CD14-positive monocyte (primary cell): ENCODE measurements around the gene PHYHIPL. TPM values are rescaled to one million over a fixed set of nuclear protein-coding genes. Genes with fewer than 3 reads are reported as not detected.

Experiments used
- DNase-seq, 3 donors: peaks; one replicate each; pipeline ENCODE4 v3.0.0-alpha.2; 2011 to 2022
- H2AFZ ChIP-seq: 2 replicates; pipeline ENCODE4 v1.6.0; 2012; ENCODE audit warnings: mild to moderate bottlenecking, low read depth, low read length, inconsistent platforms; ENCODE audit not compliant: insufficient read depth, poor library complexity, severe bottlenecking
- H3K27ac ChIP-seq, 2 donors: 1 replicate in 1 of 2; 2 replicates in 1 of 2; pipeline ENCODE4 v1.5.1; 2012 to 2013; ENCODE audit warnings: low read length in 2 of 2, control low read depth in 1 of 2, inconsistent platforms in 1 of 2, low read depth in 1 of 2, mild to moderate bottlenecking in 1 of 2
- H3K27me3 ChIP-seq, 2 donors: one replicate each; pipeline versions ENCODE4 v1.6.0 to v1.6.1; 2011 to 2013; ENCODE audit warnings: low read length in 2 of 2; ENCODE audit not compliant: control insufficient read depth in 2 of 2, insufficient read depth in 2 of 2
- H3K36me3 ChIP-seq, 2 donors: replicated peaks in 1 of 2; 1 replicate in 1 of 2; 2 replicates in 1 of 2; pipeline versions ENCODE4 v1.5.1 to v1.6.1; 2012 to 2013; ENCODE audit warnings: low read length in 2 of 2, control low read depth in 1 of 2, inconsistent platforms in 1 of 2, mild to moderate bottlenecking in 1 of 2; ENCODE audit not compliant: insufficient read depth in 2 of 2, control insufficient read depth in 1 of 2
- H3K4me1 ChIP-seq, 2 donors: 1 replicate in 1 of 2; 2 replicates in 1 of 2; pipeline versions ENCODE4 v1.5.1 to v1.6.1; 2012 to 2013; ENCODE audit warnings: low read length in 2 of 2, control low read depth in 1 of 2, inconsistent platforms in 1 of 2, mild to moderate bottlenecking in 1 of 2, moderate library complexity in 1 of 2; ENCODE audit not compliant: insufficient read depth in 2 of 2, control insufficient read depth in 1 of 2
- H3K4me2 ChIP-seq: replicated peaks from 2 replicates; pipeline ENCODE3; 2012; ENCODE audit warnings: low read length, moderate library complexity, mild to moderate bottlenecking; ENCODE audit not compliant: poor library complexity, severe bottlenecking; ENCODE audit errors: extremely low read depth
- H3K4me3 ChIP-seq, 3 experiments: fragments of 200-600 bp in 1 of 3; sonication (generic) in 1 of 3; replicated peaks in 1 of 3; 1 replicate in 2 of 3; 2 replicates in 1 of 3; pipeline ENCODE4 v1.5.1; 2011 to 2013; ENCODE audit warnings: low read length in 3 of 3, mild to moderate bottlenecking in 3 of 3, control low read depth in 2 of 3, low read depth in 2 of 3, inconsistent platforms in 1 of 3, moderate library complexity in 1 of 3
- H3K79me2 ChIP-seq: 2 replicates; pipeline ENCODE4 v1.6.0; 2012; ENCODE audit warnings: mild to moderate bottlenecking, control low read depth, inconsistent platforms, low read length, moderate library complexity; ENCODE audit not compliant: insufficient read depth
- H3K9ac ChIP-seq: 2 replicates; pipeline ENCODE4 v1.6.0; 2017; ENCODE audit warnings: low read length, mild to moderate bottlenecking; ENCODE audit not compliant: insufficient read depth, poor library complexity, severe bottlenecking
- H3K9me3 ChIP-seq, 2 donors: replicated peaks in 1 of 2; 1 replicate in 1 of 2; 2 replicates in 1 of 2; pipeline versions ENCODE4 v1.5.1 to v1.6.1; 2012 to 2013; ENCODE audit warnings: low read length in 2 of 2, control low read depth in 1 of 2; ENCODE audit not compliant: control insufficient read depth in 1 of 2, insufficient read depth in 1 of 2
- H4K20me1 ChIP-seq: 2 replicates; pipeline ENCODE4 v1.6.0; 2012; ENCODE audit warnings: mild to moderate bottlenecking, low read length, control low read depth, moderate library complexity; ENCODE audit not compliant: insufficient read depth
- H3K27ac Mint-ChIP-seq, 7 donors: one replicate each; pipeline ENCODE4 v1.8.0; 2020; ENCODE audit warnings: mild to moderate bottlenecking in 7 of 7, mixed read lengths in 7 of 7, moderate library complexity in 6 of 7, inconsistent platforms in 2 of 7
- H3K27me3 Mint-ChIP-seq, 3 donors: one replicate each; pipeline ENCODE4 v1.8.0; 2021 to 2022; ENCODE audit warnings: low read depth in 3 of 3, mild to moderate bottlenecking in 3 of 3, mixed read lengths in 3 of 3, moderate library complexity in 3 of 3, inconsistent platforms in 1 of 3
- H3K36me3 Mint-ChIP-seq, 2 donors: one replicate each; pipeline ENCODE4 v1.8.0; 2020; ENCODE audit warnings: mixed read lengths in 2 of 2, inconsistent platforms in 1 of 2, mild to moderate bottlenecking in 1 of 2
- H3K4me1 Mint-ChIP-seq: one replicate; pipeline ENCODE4 v1.8.0; 2020; ENCODE audit warnings: mild to moderate bottlenecking, mixed read lengths
- H3K4me3 Mint-ChIP-seq, 2 donors: one replicate each; pipeline ENCODE4 v1.8.0; 2020; ENCODE audit warnings: mild to moderate bottlenecking in 2 of 2, mixed read lengths in 2 of 2, moderate library complexity in 1 of 2
- H3K9me3 Mint-ChIP-seq, 7 donors: one replicate each; pipeline ENCODE4 v1.8.0; 2020 to 2022; ENCODE audit warnings: mixed read lengths in 7 of 7, mild to moderate bottlenecking in 6 of 7, moderate library complexity in 6 of 7, inconsistent platforms in 2 of 7
- CTCF ChIP-seq: fragments of 200-600 bp; IDR thresholded peaks from one replicate; pipeline ENCODE4 v1.8.0; 2022; ENCODE audit warnings: antibody characterized with exemption, mild to moderate bottlenecking
- WGBS: methylation state at CpG from one replicate; pipeline ENCODE4 v1.1.5; 2013; ENCODE audit warnings: missing lambda C conversion rate; ENCODE audit not compliant: insufficient coverage; 5-methylcytosine and 5-hydroxymethylcytosine counted together
- intact Hi-C, 2 donors: fragments of 100-400 bp; cut with micrococcal nuclease; formaldehyde crosslinking; loops; one replicate each; pipeline versions ENCODE4 v1.15.0 to v1.15.1; 2023
- polyA plus RNA-seq, 3 donors: library from polyadenylated mRNA; depleted of rRNA in 1 of 3; unstranded in 2 of 3; stranded (reverse) in 1 of 3; fragments of 300-500 nt in 2 of 3; fragments of >200 nt in 1 of 3; fragmentation: Illumina TruSeq in 2 of 3; gene quantifications; 1 replicate in 2 of 3; 2 replicates in 1 of 3; pipeline ENCODE4 v1.2.3, GENCODE V29; 2012 to 2021

PHYHIPL gene
- polyA plus RNA-seq, 3 donors = not detected

- Mint-ChIP-seq H3K36me3 (no peaks in the 10 kb centered on the region), H3K9me3 (peaks cover 0 to 5% (median 2%) of the 10 kb centered on the region in 7 donors), H3K4me1 (no peaks in the 10 kb centered on the region), H3K27ac (no peak overlapping the region), H3K27me3 (peaks cover 0 to 2% (median 0%) of the 10 kb centered on the region in 3 donors), H3K4me3 (no peak overlapping the region)
- no peak for TF ChIP-seq CTCF
- no peaks in the 10 kb centered on the region for H3K4me1 ChIP-seq
- no peak overlapping the region for H3K4me2 ChIP-seq
- WGBS = no CpG with 5 or more reads among the region's 3 CpGs
- no peaks in the 10 kb centered on the region for H4K20me1 ChIP-seq
- H3K9ac ChIP-seq = no peak overlapping the region
- no peak for DNase-seq
- H2AFZ ChIP-seq = no peak overlapping the region
- no peak overlapping the region for H3K4me3 ChIP-seq
- H3K9me3 ChIP-seq = peaks cover 0 to 5% of the 10 kb centered on the region in 2 donors
- H3K27me3 ChIP-seq = no peaks in the 10 kb centered on the region
- no peaks in the 10 kb centered on the region for H3K36me3 ChIP-seq
- no peak overlapping the region for H3K27ac ChIP-seq
- intact Hi-C loops = no loop called here
- no peaks in the 10 kb centered on the region for H3K79me2 ChIP-seq
These were observed 41.7 kb upstream of the PHYHIPL start for GRCh38 chr10:59134785-59135184.

- no peak overlapping the region for H3K4me3 Mint-ChIP-seq
- H3K36me3 ChIP-seq = no peaks in the 10 kb centered on the region
- H3K4me1 Mint-ChIP-seq = no peaks in the 10 kb centered on the region
- DNase-seq = no peak
- H3K4me1 ChIP-seq = no peaks in the 10 kb centered on the region
- no peaks in the 10 kb centered on the region for H3K79me2 ChIP-seq
- H3K27ac ChIP-seq = no peak overlapping the region
- no peak overlapping the region for H3K9ac ChIP-seq
- TF ChIP-seq CTCF = no peak
- intact Hi-C loops = no loop called here
- no peak overlapping the region for H3K27ac Mint-ChIP-seq
- H3K9me3 Mint-ChIP-seq = peaks cover 0 to 5% (median 2%) of the 10 kb centered on the region in 7 donors
- no peaks in the 10 kb centered on the region for H4K20me1 ChIP-seq
- H3K4me3 ChIP-seq = no peak overlapping the region
- no peaks in the 10 kb centered on the region for H3K27me3 ChIP-seq
- no peak overlapping the region for H3K4me2 ChIP-seq
- no peak overlapping the region for H2AFZ ChIP-seq
- H3K27me3 Mint-ChIP-seq = peaks cover 0 to 2% (median 0%) of the 10 kb centered on the region in 3 donors
- peaks cover 0 to 5% of the 10 kb centered on the region in 2 donors for H3K9me3 ChIP-seq
- H3K36me3 Mint-ChIP-seq = no peaks in the 10 kb centered on the region
- WGBS = 100% methylated on average over 1 of the region's 3 CpGs
These were observed 41.2 kb upstream of the PHYHIPL start for GRCh38 chr10:59135275-59135674.
